HepG2 (cell line): ENCODE results near the gene EBPL. TPM values are rescaled to one million over a fixed set of nuclear protein-coding genes. Genes with fewer than 3 reads are reported as not detected.
A peak's percentile ranks its signal among the peaks of the same experiment; 100 is the strongest.

ENCODE experiments used
- ATAC-seq: fragments of 200-7000 bp; cut with Tn5 transposase; 3 replicates; pipeline ENCODE4 v1.9.1; 2020; ENCODE audit warnings: mild to moderate bottlenecking, moderate library complexity
- BruUV-seq: library from RNA; stranded (reverse); fragments of 400-500 nt; replicated peaks from 2 replicates; lab custom pipeline; 2021; lab: Mats Ljungman, UMichigan
- CTCF ChIA-PET: fragments of 300-600 bp; formaldehyde crosslinking; extraction: SDS; loops from one replicate; lab custom pipeline; 2021; ENCODE audit warnings: low total read pairs, inconsistent platforms, low intra/inter-chr PET ratio; lab: Yijun Ruan, JAX
- POLR2A ChIA-PET: fragments of 350-600 bp; sonication (Branson Sonifier 250); formaldehyde crosslinking; loops from one replicate; lab custom pipeline; 2020; ENCODE audit warnings: antibody characterized with exemption, inconsistent platforms; lab: Yijun Ruan, JAX
- DNase-seq: peaks from one replicate; pipeline ENCODE4 v3.0.0-alpha.2; 2015; ENCODE audit warnings: low spot score
- FAIRE-seq: peaks from 3 replicates; lab custom pipeline; 2011; peaks lifted over from hg19 to GRCh38; lab: Jason Lieb, UNC
- H2AFZ ChIP-seq: one replicate; pipeline ENCODE4 v1.6.1; 2011; ENCODE audit warnings: low read length, inconsistent platforms
- H3K27ac ChIP-seq: fragments of 300-600 bp; 3 replicates; pipeline ENCODE4 v1.8.0; 2011; ENCODE audit warnings: mixed run types, mild to moderate bottlenecking, mixed read lengths, low read length, inconsistent platforms; ENCODE audit not compliant: insufficient read depth; ENCODE audit errors: extremely low read length
- H3K27me3 ChIP-seq, 2 experiments: fragments of 200-600 bp in 1 of 2; 2 replicates in 1 of 2; 3 replicates in 1 of 2; pipeline versions ENCODE4 v1.6.0 to v1.8.0; 2011; ENCODE audit warnings: low read length in 2 of 2, mild to moderate bottlenecking in 2 of 2, moderate library complexity in 2 of 2, inconsistent platforms in 1 of 2; ENCODE audit not compliant: insufficient read depth in 2 of 2, control insufficient read depth in 1 of 2
- H3K36me3 ChIP-seq, 2 experiments: fragments of 200-600 bp in 1 of 2; replicated peaks in 1 of 2; 2 replicates in 1 of 2; 3 replicates in 1 of 2; pipeline versions ENCODE4 v1.5.1 to v1.8.0; 2011; ENCODE audit warnings: low read length in 2 of 2, inconsistent platforms in 1 of 2; ENCODE audit not compliant: insufficient read depth in 2 of 2, control insufficient read depth in 1 of 2
- H3K4me1 ChIP-seq: 2 replicates; pipeline ENCODE4 v1.5.1; 2012; ENCODE audit warnings: low read length, inconsistent platforms; ENCODE audit not compliant: insufficient read depth
- H3K4me2 ChIP-seq: 2 replicates; pipeline ENCODE4 v1.6.0; 2011; ENCODE audit warnings: low read depth, low read length, inconsistent platforms
- H3K4me3 ChIP-seq, 3 experiments: fragments of 200-600 bp in 1 of 3; sonication (generic), shearing (Covaris generic) in 1 of 3; replicated peaks in 1 of 3; 2 replicates each; pipeline ENCODE4 v1.5.1; 2011 to 2016; ENCODE audit warnings: low read length in 3 of 3, inconsistent platforms in 2 of 3, low read depth in 2 of 3, mild to moderate bottlenecking in 2 of 3, control low read depth in 1 of 3, mixed read lengths in 1 of 3; ENCODE audit not compliant: insufficient read depth in 1 of 3
- H3K79me2 ChIP-seq: one replicate; pipeline ENCODE4 v1.6.1; 2011; ENCODE audit warnings: low read length, inconsistent platforms; ENCODE audit not compliant: insufficient read depth
- H3K9ac ChIP-seq: 2 replicates; pipeline ENCODE4 v1.6.0; 2011; ENCODE audit warnings: mild to moderate bottlenecking, low read depth, low read length, inconsistent platforms; ENCODE audit not compliant: insufficient read depth
- H3K9me3 ChIP-seq: 2 replicates; pipeline ENCODE4 v1.5.1; 2012; ENCODE audit warnings: mild to moderate bottlenecking, low read length
- H4K20me1 ChIP-seq: 2 replicates; pipeline ENCODE4 v1.6.0; 2011; ENCODE audit warnings: inconsistent platforms, mild to moderate bottlenecking, low read length, moderate library complexity; ENCODE audit not compliant: insufficient read depth
- ARID4A ChIP-seq: sonication (generic); formaldehyde crosslinking; IDR thresholded peaks from 2 replicates; pipeline ENCODE4 v1.5.0; 2020; ENCODE audit warnings: mild to moderate bottlenecking, missing genetic modification reagents, borderline replicate concordance
- FOXK2 ChIP-seq: fragments of 450-650 bp; IDR thresholded peaks from 2 replicates; pipeline ENCODE4 v1.6.1; 2016
- HDAC2 ChIP-seq: sonication (generic); formaldehyde crosslinking; IDR thresholded peaks from 2 replicates; pipeline ENCODE4 v1.4.0; 2020; ENCODE audit warnings: missing genetic modification reagents
- PHB2 ChIP-seq: fragments of 450-650 bp; IDR thresholded peaks from 2 replicates; pipeline ENCODE4 v1.6.1; 2018; ENCODE audit not compliant: partially characterized antibody
- SMYD3 ChIP-seq: sonication (generic); formaldehyde crosslinking; IDR thresholded peaks from 2 replicates; pipeline ENCODE4 v1.8.1; 2023; ENCODE audit warnings: mild to moderate bottlenecking, missing genetic modification reagents
- SSRP1 ChIP-seq: IDR thresholded peaks from 2 replicates; pipeline ENCODE4 v1.6.1; 2016; ENCODE audit warnings: control low read depth
- TFAP4 ChIP-seq: sonication (generic); IDR thresholded peaks from 2 replicates; pipeline ENCODE4 v1.6.1; 2016; ENCODE audit warnings: low read depth, borderline replicate concordance
- ZNF510 ChIP-seq: sonication (generic); formaldehyde crosslinking; IDR thresholded peaks from 2 replicates; pipeline ENCODE4 v1.4.0; 2020; ENCODE audit warnings: low read depth, mild to moderate bottlenecking, missing genetic modification reagents
- ZNF674 ChIP-seq: sonication (generic); formaldehyde crosslinking; IDR thresholded peaks from 2 replicates; pipeline ENCODE4 v1.5.0; 2020; ENCODE audit warnings: low read depth, mild to moderate bottlenecking, missing genetic modification reagents
- ZNF761 ChIP-seq: sonication (generic); formaldehyde crosslinking; conservative IDR thresholded peaks from 2 replicates; pipeline ENCODE4 v1.4.0; 2020; ENCODE audit warnings: mild to moderate bottlenecking, missing genetic modification reagents
- ZNF768 ChIP-seq: sonication (generic); formaldehyde crosslinking; IDR thresholded peaks from 2 replicates; pipeline ENCODE4 v1.4.0; 2020; ENCODE audit warnings: missing genetic modification reagents
- ZNF770 ChIP-seq: sonication (generic); formaldehyde crosslinking; IDR thresholded peaks from 2 replicates; pipeline ENCODE4 v1.5.0; 2020; ENCODE audit warnings: mild to moderate bottlenecking, missing genetic modification reagents
- WGBS: methylation state at CpG from one replicate; pipeline ENCODE4 v1.1.6; 2017; ENCODE audit warnings: low lambda C conversion rate; 5-methylcytosine and 5-hydroxymethylcytosine counted together
- in situ Hi-C: cut with HindIII; loops from 2 replicates; pipeline ENCODE4 v1.10.0; 2017; ENCODE audit warnings: low pct_unique_long_range_greater_than_20kb; ENCODE audit not compliant: extremely low pct_ligation_motif_present
- intact Hi-C: fragments of 100-400 bp; cut with micrococcal nuclease; formaldehyde crosslinking; loops from one replicate; pipeline ENCODE4 v1.10.0; 2022; ENCODE audit not compliant: unreplicated experiment
- polyA plus RNA-seq, 8 experiments: library from polyadenylated mRNA; depleted of rRNA in 3 of 8; stranded (reverse) in 7 of 8; unstranded in 1 of 8; fragments of >200 nt; fragmentation: Illumina TruSeq in 4 of 8; extraction: Trizol in 4 of 8; gene quantifications; 2 replicates each; pipeline versions ENCODE4 v1.2.1 to v1.2.3, GENCODE V29; 2011 to 2016; ENCODE audit warnings: low read depth in 4 of 8, missing spikeins in 1 of 8, mixed read lengths in 1 of 8; ENCODE audit not compliant: insufficient read depth in 1 of 8
- total RNA-seq, 5 experiments: library from RNA; depleted of rRNA; stranded (reverse); fragments of >200 nt; fragmentation: Illumina TruSeq; extraction: Trizol; gene quantifications; 2 replicates each; pipeline ENCODE4 v1.2.3, GENCODE V29; 2016; ENCODE audit warnings: low read depth in 1 of 5

EBPL gene
- total and polyA plus RNA-seq, 2 of the 13 experiments (the other 11 are each of a cell fraction or from before 2014, with no cell fraction given), result 96.5 to 152 TPM

GRCh38 chr13:49627831-49628652 lies 63.2 kb downstream of the EBPL start, which contains the start of gene ARL11:
Gene ARL11, plus strand, starts transcription at chr13:49628507. Its CDS starts 1,941 bp downstream, at chr13:49630448.
- Histone ChIP-seq H3K27me3 (no peaks in the 10 kb centered on the region), H3K4me2 (peak within 1 kb of the TSS; percentile 67), H3K79me2 (no peaks in the 10 kb centered on the region), H3K27ac (no peak within 1 kb of the TSS), H3K4me1 (peaks cover 70% of the 10 kb centered on the region), H3K36me3 (no peaks in the 10 kb centered on the region), H2AFZ (no peak within 1 kb of the TSS), H3K4me3 (peak within 1 kb of the TSS; percentile 15 to 44 (median 18); a peak in 4 of 6 replicates), H4K20me1 (no peaks in the 10 kb centered on the region), H3K9me3 (no peaks in the 10 kb centered on the region), H3K9ac (no peak within 1 kb of the TSS)
- intact Hi-C loops (no loop called here), in situ Hi-C loops (no loop called here)
- no TSS peak for BruUV-seq
- ChIA-PET CTCF (no interaction called here), POLR2A (interaction anchor here (1.0 kb wide), 1 partner anchor 21 kb away, joined by 3 read pairs; no protein-coding TSS in a partner anchor)
- ATAC-seq, result peak; percentile 6; the same call in 2 of the 3 replicates
- no peak for FAIRE-seq
- 62% methylated on average over 13 of the region's 17 CpGs for WGBS
- no peak for DNase-seq
- no peak for TF ChIP-seq FOXK2
- TF ChIP-seq TFAP4, result peak; percentile 47; the same call in 1 of the 2 replicates
- TF ChIP-seq SSRP1 (CRISPR knock-in tag), result no peak
- TF ChIP-seq ZNF770 (CRISPR knock-in tag), result peak; percentile 69; the same call in 1 of the 2 replicates
- no peak for TF ChIP-seq ZNF510
- no peak for TF ChIP-seq ZNF761 (CRISPR knock-in tag)
- no peak for TF ChIP-seq PHB2
- no peak for TF ChIP-seq SMYD3 (CRISPR knock-in tag)
- TF ChIP-seq HDAC2 (CRISPR knock-in tag), result no peak
- 0 out of 2 replicates have a peak, but pooled peaks have one; percentile 15 for TF ChIP-seq ARID4A (CRISPR knock-in tag)
- TF ChIP-seq ZNF768 (CRISPR knock-in tag), result peak; percentile 75; the same call in 1 of the 2 replicates
- no peak for TF ChIP-seq ZNF674 (CRISPR knock-in tag)
